ENCODE measurements around the gene C11orf16. TPM values are rescaled to one million over a fixed set of nuclear protein-coding genes. Genes with fewer than 3 reads are reported as not detected.
A peak's percentile ranks its signal among the peaks of the same experiment; 100 is the strongest.

The C11orf16 gene
- total RNA-seq, 1 donor from 2014 or later: not detected

GRCh38 chr11:8871962-8872361 lies 60.8 kb downstream of the C11orf16 start:
- TF ChIP-seq CTCF (IDR thresholded peaks at IDR 0.05; ENCODE audit: partially characterized antibody, unreplicated experiment): no peak
- Mint-ChIP-seq H3K27ac (ENCODE audit: unreplicated experiment) (no peak overlapping the region), H3K9me3 (ENCODE audit: unreplicated experiment) (peaks cover 2% of the 10 kb centered on the region), H3K4me1 (ENCODE audit: low read depth, unreplicated experiment) (peaks cover 9% of the 10 kb centered on the region), H3K36me3 (ENCODE audit: unreplicated experiment) (no peaks in the 10 kb centered on the region), H3K4me3 (ENCODE audit: unreplicated experiment) (no peak overlapping the region), H3K27me3 (ENCODE audit: unreplicated experiment) (peaks cover 2% of the 10 kb centered on the region)
- no peak for DNase-seq

GRCh38 chr11:8871171-8871775 lies 61.5 kb downstream of the C11orf16 start:
- no peak for TF ChIP-seq CTCF (IDR thresholded peaks at IDR 0.05; ENCODE audit: partially characterized antibody, unreplicated experiment)
- Mint-ChIP-seq H3K4me3 (ENCODE audit: unreplicated experiment) (peak overlapping the region; percentile 83), H3K9me3 (ENCODE audit: unreplicated experiment) (peaks cover 2% of the 10 kb centered on the region), H3K27me3 (ENCODE audit: unreplicated experiment) (peaks cover 2% of the 10 kb centered on the region), H3K4me1 (ENCODE audit: low read depth, unreplicated experiment) (peaks cover 9% of the 10 kb centered on the region), H3K27ac (ENCODE audit: unreplicated experiment) (peak overlapping the region; percentile 38), H3K36me3 (ENCODE audit: unreplicated experiment) (no peaks in the 10 kb centered on the region)
- DNase-seq: peak; percentile 45

- H3K4me3 Mint-ChIP-seq (ENCODE audit: unreplicated experiment): peak overlapping the region; percentile 88
Measured at GRCh38 chr11:8870411-8871170, 62.2 kb downstream of the C11orf16 start.

More at GRCh38 chr11:8870411-8871170, 62.2 kb downstream of the C11orf16 start:
- peak; percentile 69 for DNase-seq
- peak overlapping the region; percentile 48 for H3K27ac Mint-ChIP-seq (ENCODE audit: unreplicated experiment)
- no peaks in the 10 kb centered on the region for H3K36me3 Mint-ChIP-seq (ENCODE audit: unreplicated experiment)
- peaks cover 2% of the 10 kb centered on the region for H3K9me3 Mint-ChIP-seq (ENCODE audit: unreplicated experiment)
- no peak for TF ChIP-seq CTCF (IDR thresholded peaks at IDR 0.05; ENCODE audit: partially characterized antibody, unreplicated experiment)
- peaks cover 9% of the 10 kb centered on the region for H3K4me1 Mint-ChIP-seq (ENCODE audit: low read depth, unreplicated experiment)
- H3K27me3 Mint-ChIP-seq (ENCODE audit: unreplicated experiment): peaks cover 2% of the 10 kb centered on the region

Other genes with a start within 250 kb of the C11orf16 start
- gene AKIP1, start 21.8 kb downstream of the C11orf16 start, total RNA-seq (ENCODE audit: unreplicated experiment): 25.7 TPM
- gene ASCL3, start 10.1 kb upstream of the C11orf16 start, total RNA-seq (ENCODE audit: unreplicated experiment): not detected
- gene TMEM9B, start 31.5 kb upstream of the C11orf16 start, total RNA-seq (ENCODE audit: unreplicated experiment): 31.3 TPM
- 2.7 TPM for gene NRIP3, start 71.1 kb upstream of the C11orf16 start, total RNA-seq (ENCODE audit: unreplicated experiment)
- gene SCUBE2, start 158.7 kb upstream of the C11orf16 start, total RNA-seq (ENCODE audit: unreplicated experiment): 2.5 TPM